Stimulated activated CD8-positive, alpha-beta memory T cell treated with anti-CD3 and anti-CD28 coated beads, Interleukin-12 subunit alpha, Interleukin-12 subunit beta, amount 100 ng/mL, for 24 hours (primary cell): ENCODE measurements around the gene NEFH.

Source experiments
- DNase-seq: peaks from one replicate; pipeline ENCODE4 v3.0.0-alpha.2; 2020; ENCODE audit errors: extremely low read depth

Gene NEFH

GRCh38 chr22:29493636-29494035, 13.6 kb downstream of the NEFH start:
- DNase-seq, result no peak

GRCh38 chr22:29499852-29500251, 19.8 kb downstream of the NEFH start:
- no peak for DNase-seq

DNA sequence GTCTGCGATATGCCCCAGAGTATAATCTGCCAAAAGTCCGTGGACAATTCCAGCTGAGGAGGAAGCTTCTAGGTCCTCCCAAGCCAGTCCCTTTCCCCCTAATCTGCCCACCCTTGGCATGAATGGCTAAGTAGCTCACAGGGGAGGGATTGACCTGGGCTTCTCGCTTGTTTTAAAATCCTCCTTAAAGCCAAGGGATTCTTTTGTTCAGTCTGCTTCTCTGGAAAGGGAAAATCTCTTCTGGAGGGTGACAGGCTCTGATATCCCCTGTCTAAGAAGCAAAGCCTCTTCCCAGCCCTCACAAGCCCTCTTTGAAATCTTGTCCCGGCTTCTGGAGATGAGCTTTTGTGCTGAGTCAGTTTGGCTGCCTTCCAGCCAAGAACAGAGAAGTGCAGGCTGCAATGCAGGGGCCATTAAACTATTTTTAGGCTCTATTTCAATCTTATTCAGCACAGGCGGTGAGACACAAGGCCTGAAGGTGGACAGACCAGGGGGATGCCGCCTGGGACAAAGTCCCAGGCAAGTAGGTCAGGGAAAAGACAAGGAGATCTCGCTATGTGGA, 23.9 kb downstream of the NEFH start:
- no peak for DNase-seq

- DNase-seq, result no peak
These were observed 29.3 kb downstream of the NEFH start for GRCh38 chr22:29509298-29509697.

DNA sequence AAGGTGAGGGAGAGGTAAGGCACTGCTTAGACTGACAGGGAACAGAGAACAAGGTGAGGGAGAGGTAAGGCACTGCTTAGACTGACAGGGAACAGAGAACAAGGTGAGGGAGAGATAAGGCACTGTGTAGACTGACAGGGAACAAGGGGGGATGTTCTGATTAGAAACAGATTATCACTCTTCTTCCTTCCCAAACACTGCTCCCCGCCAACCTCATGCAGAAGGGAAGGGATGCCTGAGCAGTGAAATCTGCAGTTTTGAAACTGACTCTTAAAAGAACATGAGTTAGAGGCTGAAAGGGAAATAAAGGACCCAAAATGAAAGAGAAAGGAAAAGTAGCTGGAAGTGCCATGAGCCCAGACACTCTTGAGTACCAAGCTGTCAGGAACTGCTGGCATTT, 29.8 kb downstream of the NEFH start:
- DNase-seq, result no peak

DNA sequence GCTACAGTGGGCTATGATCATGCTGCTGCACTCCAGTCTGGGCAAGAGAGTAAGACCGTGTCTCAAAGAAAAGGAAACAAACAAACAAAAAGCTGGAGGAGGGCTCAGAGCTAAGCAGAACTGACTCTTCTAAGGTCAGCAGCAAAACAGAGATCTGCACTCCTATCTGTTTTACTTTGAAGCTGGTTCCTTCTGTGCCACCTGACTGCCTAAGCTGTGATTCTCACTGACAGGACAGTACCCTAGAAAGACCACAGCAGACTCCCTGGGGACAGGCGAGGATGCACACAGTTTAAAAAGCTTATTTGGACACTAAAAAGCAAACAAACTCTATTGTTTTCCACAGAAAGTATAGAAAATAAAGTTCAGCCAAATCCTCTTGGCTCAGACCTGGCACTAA, 30.5 kb downstream of the NEFH start:
- no peak for DNase-seq

DNA sequence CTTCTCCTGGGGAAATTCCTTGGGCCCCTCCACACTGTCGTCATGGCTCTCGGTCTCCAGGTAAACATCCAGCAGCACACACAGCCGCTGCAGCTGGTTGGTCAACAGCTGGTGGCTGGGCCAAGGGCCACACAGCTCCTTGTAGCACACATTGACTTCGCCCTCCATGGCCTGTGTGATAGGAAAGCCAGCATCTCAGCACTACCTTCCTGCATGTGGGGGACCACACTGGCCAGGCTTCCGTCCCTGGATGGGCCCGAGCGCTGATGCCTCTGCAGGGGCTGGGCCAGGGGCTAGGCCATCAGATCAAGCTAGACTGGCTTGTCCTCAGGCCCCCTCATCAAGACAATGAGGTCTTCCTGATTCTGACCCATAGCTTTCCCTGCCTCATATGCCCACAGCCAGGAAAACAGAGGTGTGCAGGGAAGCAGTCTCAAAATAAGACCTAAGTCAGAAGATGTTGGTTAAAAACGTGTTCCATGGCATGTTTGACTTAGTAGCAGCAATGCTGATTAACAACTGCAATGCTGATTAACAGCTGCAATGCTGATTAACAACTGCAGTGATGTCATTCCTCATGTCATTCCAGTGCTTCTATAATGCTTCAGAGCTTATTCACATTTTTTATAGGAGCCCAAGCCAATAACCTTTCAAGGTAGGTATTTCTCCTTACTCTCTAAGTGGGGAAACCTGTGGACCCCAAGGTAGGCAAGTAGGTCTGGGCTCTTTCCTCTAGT, 31.3 kb downstream of the NEFH start:
- DNase-seq, result no peak

DNA sequence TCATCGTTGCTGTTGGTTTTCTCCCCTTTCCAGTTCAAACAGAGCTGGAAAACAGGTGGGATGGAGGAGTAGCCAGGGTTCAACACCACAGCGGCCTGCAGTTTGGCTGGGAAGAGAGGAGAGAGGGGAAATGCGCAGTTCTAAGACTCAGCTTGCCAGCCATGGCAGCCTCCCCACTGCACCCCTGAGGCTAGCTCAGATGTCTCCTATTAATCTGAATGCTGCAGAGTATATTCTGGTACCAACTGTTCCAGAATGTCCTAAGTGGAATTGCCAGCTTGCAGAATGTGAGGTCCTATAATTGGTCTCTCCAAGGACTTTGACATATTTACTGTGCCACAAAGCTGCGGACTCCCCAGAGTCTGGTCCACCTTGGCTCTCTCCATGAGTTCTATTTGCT, 32.0 kb downstream of the NEFH start:
- no peak for DNase-seq

DNA sequence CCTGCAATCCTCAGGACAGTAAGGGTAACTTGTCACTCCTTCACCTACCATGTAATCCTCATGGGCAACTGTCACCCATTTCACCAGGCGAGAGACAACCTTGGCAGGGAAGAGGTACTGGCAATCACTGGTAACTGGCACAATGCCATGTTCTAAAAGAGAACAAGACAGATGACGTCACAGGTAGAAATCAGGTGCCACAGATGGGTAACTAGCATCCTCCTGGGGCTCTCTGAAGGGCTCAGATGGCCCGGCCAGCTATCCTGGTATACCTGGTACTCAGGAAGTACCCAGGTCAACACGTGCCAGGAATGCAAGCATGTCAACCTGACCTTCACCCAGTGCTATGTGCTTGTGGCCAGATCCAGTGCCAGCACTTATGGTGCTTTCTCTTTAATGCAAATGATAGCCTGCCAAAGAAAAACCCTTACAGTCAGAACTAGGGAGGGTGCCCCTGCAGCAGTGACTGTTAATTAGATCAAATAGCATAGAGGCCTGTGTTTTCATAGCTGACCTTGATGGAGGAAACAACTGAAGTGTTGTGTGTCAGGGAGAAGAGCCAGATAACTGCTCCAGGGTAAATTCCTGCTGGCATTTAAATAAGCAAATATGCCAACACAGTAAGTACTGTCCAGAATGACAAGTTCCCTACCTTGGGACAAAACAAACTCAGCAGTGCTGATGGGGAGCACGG, 37.3 kb downstream of the NEFH start:
- DNase-seq, result no peak

GRCh38 chr22:29518427-29518826, 38.4 kb downstream of the NEFH start:
- no peak for DNase-seq

DNA sequence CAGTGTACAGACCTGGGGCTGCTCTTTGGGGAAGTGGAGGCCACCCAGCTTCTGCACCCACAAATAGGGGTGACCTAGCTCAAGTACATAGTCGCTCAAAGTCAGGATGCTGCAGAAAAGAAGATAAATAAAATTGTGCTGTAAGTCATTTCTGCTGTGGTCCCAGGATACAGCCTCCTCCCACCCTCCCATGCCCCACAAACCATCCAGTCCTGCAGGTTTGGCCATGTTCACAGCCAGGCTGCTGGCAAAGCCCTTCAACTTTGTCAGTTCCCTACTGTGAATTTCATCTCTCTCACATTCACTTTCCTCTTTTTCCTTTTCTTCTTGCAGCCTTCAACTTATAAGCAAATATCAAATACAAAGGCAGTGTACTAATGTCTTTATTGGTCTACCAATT, 40.0 kb downstream of the NEFH start:
- no peak for DNase-seq

DNA sequence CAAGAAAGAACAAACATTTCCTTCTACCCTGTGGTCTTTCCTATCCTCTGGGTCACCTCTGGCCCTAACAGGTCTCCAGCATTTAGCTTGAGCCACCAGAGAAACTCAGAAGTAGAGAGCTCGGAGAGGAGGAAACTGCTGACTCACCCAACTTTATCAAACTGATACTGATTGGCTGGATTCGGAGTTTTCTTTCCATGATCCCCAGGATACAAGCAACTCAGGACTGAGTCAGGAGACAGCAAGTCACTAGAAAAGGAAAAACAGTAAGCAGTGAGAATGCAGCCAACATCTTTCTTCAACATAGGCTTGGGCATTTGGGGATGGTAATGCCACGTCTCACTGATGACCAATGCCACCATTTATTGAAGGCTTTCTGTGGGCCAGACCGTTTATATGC, 40.8 kb downstream of the NEFH start:
- DNase-seq, result no peak

GRCh38 chr22:29521526-29521925, 41.5 kb downstream of the NEFH start:
- DNase-seq, result no peak

GRCh38 chr22:29523761-29524160, 43.7 kb downstream of the NEFH start:
- DNase-seq, result no peak

DNA sequence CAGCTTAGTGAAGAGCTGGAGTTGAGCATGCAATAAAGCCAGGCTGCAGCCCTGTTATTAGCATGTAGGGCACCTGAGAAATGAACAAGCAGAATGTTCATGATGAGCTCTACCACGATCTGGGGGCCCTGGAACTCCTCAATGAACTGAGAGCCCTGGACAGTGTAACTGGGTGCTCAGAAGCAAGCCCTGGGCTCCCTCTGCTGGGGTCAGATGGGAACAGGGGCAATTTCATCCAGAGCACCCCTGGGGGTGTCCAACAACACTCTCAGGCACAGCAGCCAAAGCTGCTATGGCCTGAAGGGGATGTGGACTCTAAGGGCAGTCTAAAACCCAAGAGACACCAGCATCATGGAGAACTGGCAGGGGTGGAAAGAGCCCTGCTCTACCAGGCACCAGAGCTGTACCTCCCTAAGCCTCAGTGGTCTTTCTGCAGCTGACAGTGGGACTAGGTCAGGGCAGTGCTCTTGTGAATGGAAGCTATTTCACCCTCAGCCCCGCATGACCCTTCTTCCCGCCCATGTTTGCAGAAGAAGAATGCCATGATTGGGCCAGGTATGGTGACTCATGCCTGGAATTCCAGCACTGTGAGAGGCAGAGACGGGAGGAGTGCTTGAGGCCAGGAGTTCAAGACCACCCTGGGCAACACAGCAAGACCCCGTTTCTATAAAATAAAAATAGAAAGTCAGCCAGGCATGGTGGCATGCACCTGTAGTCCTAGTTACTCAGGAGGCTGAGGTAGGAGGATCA, 44.6 kb downstream of the NEFH start:
- no peak for DNase-seq

- no peak for DNase-seq
These were observed 48.1 kb downstream of the NEFH start for GRCh38 chr22:29528144-29528543.

- DNase-seq, result no peak
These were observed 50.7 kb downstream of the NEFH start for GRCh38 chr22:29530716-29531115.

DNA sequence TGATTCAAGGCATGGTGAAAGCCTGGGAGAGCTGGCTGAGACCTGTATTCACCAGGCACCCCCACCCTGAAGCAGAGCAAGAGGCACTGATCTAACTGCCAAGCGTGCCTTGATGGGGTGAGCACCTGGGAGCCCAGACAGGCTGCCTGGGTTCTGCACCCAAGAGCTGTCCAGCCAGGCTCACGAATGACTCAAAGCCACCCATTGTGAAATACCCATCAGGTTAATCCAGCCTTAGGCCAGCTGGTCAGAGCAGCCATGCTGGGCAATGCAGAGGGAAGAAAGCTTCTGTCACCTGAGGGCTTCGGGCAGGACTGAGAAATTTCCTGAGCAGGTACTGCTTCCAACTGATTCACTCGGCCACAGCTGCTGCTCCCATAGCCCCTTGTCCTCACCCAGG, 51.4 kb downstream of the NEFH start:
- DNase-seq, result no peak

DNA sequence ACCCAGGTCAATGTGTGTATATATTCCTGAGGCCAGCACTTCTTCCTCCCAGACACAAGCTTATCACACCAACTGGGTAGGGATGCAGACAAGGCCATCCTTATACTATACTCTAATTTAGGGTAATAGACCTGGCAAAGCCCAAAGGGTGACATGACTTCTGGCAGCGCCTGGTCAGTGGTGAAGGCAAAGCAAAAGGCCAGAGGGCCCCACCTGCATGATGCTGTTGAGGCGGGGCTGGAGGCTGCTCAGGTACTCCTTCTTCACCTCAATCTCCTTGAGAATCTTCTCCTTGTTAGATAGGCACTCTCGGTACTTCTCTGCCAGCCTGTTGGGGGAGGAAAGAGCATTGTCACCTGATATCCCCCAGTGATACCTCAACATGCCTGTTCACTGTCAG, 56.4 kb downstream of the NEFH start:
- DNase-seq, result no peak

DNA sequence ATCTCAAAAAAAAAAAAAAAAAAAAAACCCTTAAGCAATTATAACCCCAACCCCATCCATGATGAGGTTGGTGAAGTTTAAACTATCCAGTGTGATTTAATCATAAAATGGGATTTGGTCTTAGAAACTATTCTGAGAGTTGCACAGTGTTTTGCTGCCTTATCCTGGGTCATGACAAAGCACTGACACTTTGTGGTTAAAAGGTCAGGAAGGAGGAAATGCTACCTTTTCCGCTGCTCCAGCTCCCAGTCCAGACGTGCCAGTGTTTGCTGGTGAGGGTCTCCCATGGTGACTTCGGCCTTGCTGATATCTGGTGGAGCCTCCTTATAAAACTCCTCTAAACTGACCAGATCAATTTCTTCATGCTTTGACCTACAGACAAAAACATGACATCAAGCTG, 59.1 kb downstream of the NEFH start:
- DNase-seq, result no peak
